NCI-H146 treated with DMSO at 0.1 percent for 48 hours (cell line): ENCODE data around the gene EIF4E1B.

Source experiments
- DNase-seq: peaks from one replicate; lab custom pipeline; 2025; ENCODE audit not compliant: unreplicated experiment; lab: John Stamatoyannopoulos, UW

The EIF4E1B gene

DNA sequence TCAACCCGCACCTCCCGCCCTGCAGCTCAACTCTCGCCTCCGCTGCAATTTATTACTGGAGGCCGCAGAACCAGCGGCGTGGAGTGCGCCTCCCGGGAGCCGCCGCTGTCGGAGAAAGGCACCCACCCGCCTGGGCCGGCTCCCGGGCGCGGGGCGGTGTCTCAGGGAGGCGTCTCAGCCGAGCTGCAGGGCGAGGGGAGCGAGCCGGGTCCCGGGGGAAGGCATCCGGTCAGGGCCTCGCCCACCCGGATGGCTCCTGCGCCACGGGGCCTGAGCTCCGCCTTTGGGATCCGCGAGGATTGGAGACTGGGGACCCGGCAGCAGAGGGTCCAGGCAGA lies 49.7 kb downstream of the EIF4E1B start:
- no peak for DNase-seq

DNA sequence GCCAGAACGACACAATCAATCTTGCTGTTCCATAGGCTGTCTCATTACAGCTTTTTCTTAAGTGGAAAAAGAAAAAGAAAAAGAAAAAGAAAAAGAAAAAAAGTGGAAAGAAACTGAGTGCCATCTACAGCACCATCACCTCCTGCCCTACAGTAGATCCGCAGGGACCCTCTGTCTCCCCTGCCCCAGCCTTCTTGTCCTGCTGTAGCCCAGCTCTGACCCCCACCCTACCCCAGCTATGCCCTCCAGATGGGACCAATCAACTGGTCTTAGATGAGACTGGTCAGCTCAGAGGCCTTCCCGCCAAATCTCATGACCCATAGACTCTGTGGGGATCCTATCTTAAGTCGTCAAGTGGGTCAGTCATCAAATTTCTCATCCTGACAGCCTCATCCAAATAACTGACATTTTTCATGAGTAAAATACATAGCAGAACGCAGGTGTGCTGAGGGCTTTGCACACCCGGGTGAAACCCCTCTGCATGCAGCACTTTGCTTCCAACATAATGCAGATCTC lies 51.6 kb downstream of the EIF4E1B start:
- DNase-seq, result no peak

DNA sequence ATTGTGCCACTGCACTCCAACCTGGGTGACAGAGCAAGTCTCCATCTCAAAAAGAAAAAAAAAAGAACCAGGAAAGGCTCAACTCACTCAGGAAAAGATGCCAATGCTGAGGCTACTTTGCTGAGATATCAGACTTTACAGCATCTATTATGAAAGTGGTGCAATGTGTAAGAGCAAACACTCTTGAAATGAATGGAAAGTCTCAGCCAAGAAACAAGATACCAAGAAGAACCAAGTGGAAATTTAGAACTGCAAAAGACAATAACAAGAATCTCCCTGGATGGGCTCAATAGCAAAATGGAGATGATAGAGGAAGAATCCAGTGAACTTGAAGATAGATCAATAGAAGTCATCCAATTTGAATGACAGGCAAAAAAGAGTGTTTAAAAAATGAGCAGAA lies 54.5 kb downstream of the EIF4E1B start:
- no peak for DNase-seq

DNA sequence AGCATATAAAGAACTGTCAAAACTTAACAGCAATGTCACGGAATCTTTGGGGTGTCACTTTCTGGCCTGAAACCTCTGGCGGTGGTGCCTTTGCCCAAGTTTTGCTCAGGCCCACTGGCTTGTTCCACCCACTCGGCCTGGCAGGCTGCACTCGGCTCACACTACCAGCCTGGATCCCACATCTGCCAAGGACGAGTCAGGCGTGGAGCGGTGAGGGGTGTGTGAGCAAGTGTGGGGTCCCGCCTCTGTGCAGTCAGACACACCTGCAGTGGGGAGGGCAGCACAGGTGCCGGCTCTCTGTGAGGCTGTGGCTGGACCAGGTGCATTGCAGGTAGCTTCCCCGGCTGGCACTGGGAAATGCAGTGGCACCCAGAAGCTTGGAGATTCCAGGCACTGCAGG lies 56.8 kb downstream of the EIF4E1B start:
- no peak for DNase-seq

- DNase-seq, result no peak
Measured at GRCh38 chr5:176687881-176688280, 57.4 kb downstream of the EIF4E1B start.

DNA sequence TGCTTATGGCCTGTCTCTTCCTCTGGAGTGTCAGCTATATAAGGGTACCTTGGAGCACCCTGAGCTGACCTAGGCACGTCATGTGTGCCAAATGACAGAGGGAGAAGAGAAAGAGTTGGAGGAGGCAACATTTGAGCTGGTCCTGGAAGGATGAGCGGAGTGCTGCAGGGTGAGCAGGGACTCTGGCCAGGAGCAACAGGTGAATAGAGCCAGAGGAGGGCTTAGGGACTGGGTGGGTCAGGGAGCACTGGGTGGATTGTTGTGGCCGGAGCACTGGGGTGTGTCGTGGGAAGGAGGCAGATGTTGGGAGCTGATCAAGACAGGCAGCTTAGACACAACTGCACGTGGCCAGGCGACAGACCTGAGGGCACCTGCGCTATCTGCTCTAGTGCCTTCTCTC lies 60.4 kb downstream of the EIF4E1B start:
- DNase-seq, result no peak

DNA sequence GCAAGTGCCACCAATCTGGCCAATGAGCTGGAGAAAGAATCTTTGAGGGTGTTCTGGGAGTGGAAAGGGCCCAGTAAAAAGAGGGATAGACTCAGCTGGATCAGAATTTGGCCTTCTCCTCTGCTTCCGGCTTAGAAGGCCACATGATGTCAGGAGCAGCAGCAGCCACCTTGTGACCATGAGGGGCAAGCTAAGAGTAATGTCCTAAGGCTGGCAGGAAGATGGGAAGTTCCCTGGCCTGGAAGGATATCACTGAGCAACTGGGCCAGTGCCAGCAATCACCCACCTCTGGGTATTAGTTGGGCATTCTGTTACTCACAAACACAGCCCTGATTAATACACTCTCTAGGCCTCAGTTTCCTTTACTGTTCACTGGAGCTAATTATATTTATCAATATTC lies 61.0 kb downstream of the EIF4E1B start:
- DNase-seq, result no peak

- no peak for DNase-seq
Measured at GRCh38 chr5:176692326-176692725, 61.9 kb downstream of the EIF4E1B start.

DNA sequence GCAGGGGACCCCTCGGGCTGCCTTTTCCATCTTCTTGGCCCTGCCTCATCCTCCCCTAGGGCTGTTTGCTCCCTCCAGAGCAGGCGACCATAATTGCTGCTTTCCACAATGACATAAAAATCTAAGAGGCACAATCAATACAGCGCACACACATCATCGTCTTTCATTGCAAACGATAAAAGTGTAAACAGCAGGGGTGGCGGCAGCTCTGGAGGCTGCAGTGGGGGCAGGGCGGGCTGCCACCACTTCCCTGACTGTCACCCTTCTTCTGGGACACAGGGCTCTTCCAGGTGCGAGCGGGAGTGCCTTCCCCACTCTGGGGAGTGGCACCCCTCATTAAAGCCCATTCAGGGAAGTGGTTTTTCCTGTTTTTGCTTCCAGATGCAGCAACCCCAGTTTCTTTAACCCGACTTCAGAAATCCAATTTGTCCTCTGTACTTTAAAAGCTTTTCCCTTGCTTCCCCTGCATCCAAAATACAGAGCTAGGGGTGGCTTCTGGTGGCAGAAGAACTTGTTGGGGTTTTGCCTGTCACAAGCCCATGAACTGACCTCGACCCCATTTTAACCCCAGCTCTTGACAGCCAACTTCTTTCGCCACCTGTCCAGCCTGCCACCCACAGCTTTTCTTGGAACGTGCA lies 62.5 kb downstream of the EIF4E1B start:
- DNase-seq, result peak; percentile 76

DNA sequence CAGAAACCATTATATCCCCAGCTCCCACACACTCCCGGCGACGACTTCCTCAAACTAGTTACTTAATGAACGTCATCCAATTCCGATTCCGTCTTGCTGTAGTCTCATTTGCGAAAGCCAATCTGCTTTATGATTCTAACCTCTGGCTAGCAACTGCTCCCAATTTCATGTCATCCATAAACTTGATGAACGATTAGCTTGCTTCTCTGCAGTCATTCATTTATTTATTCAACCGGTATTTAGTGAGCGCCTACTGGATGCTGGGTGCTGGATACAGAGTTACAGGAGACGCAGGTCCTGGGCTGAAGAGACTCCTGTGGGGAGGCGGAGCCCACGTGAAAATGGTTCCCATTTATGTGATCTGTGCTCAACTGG lies 63.0 kb downstream of the EIF4E1B start:
- no peak for DNase-seq

DNA sequence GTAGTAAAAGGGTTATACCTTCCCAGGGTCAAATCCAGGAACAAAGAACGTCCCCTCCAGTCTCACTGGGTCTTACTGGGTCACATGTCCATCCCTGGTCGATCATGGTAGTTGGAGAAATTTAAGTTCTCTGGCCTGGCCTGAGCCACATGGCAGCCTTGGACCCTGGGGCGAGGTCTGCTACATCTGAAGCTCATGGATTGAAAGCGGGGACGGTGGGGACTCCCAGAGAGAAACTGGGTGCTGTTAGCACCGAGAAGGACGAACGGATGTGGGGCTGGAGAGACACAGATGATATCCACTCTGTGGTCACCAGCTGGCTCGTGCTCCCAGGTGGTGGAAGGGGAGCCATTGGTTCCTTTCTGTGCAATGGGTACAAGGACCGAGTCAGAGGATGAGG lies 63.7 kb downstream of the EIF4E1B start:
- DNase-seq, result no peak

GRCh38 chr5:176694631-176695030 lies 64.2 kb downstream of the EIF4E1B start:
- DNase-seq, result no peak

GRCh38 chr5:176695073-176695472 lies 64.6 kb downstream of the EIF4E1B start:
- no peak for DNase-seq
